Left ventricle myocardium inferior (tissue), 1 donor: ENCODE results near the gene POLA1. TPM values are rescaled to one million over a fixed set of nuclear protein-coding genes. Genes with fewer than 3 reads are reported as not detected.

Source experiments
- DNase-seq: peaks from one replicate; pipeline ENCODE4 v3.0.0-alpha.2; 2020
- H3K27ac ChIP-seq: fragments of 200-600 bp; replicated peaks from 2 replicates; pipeline ENCODE4 v1.8.0; 2021
- H3K27me3 ChIP-seq: fragments of 200-600 bp; 2 replicates; pipeline ENCODE4 v1.8.0; 2021; ENCODE audit warnings: low read depth
- H3K36me3 ChIP-seq: fragments of 200-600 bp; 2 replicates; pipeline ENCODE4 v1.8.0; 2021
- H3K4me1 ChIP-seq: fragments of 200-600 bp; 2 replicates; pipeline ENCODE4 v1.8.0; 2021
- H3K4me3 ChIP-seq: fragments of 200-600 bp; 2 replicates; pipeline ENCODE4 v1.8.0; 2021; ENCODE audit warnings: mild to moderate bottlenecking, moderate library complexity
- H3K9me3 ChIP-seq: fragments of 200-600 bp; replicated peaks from 2 replicates; pipeline ENCODE4 v1.8.0; 2021
- intact Hi-C: fragments of 100-400 bp; cut with micrococcal nuclease; formaldehyde crosslinking; loops from one replicate; pipeline ENCODE4 v1.11.0; 2022
- total RNA-seq: library from RNA; stranded (reverse); fragmentation: NEBNext Ultra II Directional; extraction: Animal tissue kit (Norgen Biotek cat#: 25700); gene quantifications from one replicate; pipeline ENCODE4 v1.2.1, GENCODE V29; 2021
- TF ChIP-seq, protein P1 (sequence below): fragments of 200-600 bp; IDR thresholded peaks from 2 replicates; pipeline ENCODE4 v1.8.0; 2021; ENCODE audit warnings: antibody characterized with exemption, mild to moderate bottlenecking, borderline replicate concordance
- donor health status: DM: no; HTN: yes; CAD: no; lungs with severe emphysema.

Gene POLA1
- total RNA-seq, 1 donor from 2014 or later, result 7.3 TPM

DNA sequence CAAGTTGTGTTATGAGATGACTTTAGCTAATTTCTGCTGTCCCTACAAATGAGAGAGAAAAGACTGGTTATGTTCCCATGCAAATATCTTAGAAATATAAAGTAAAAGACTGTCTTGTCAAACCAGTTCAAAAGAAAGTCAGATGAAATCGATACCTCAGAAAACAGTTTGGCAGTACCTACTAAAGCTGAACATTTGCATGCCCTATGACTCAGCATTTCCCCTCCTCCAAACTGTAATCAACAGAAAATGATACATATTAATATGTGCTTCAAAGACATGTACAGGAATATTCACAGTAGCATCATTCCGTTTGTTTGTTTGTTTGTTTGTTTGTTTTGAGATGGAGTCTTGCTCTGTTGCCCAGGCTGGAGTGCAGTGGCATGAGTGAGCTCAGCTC, 231.7 kb downstream of the POLA1 start:
- DNase-seq, result no peak
- no peak overlapping the region for H3K4me3 ChIP-seq
- TF ChIP-seq, protein P1, sequence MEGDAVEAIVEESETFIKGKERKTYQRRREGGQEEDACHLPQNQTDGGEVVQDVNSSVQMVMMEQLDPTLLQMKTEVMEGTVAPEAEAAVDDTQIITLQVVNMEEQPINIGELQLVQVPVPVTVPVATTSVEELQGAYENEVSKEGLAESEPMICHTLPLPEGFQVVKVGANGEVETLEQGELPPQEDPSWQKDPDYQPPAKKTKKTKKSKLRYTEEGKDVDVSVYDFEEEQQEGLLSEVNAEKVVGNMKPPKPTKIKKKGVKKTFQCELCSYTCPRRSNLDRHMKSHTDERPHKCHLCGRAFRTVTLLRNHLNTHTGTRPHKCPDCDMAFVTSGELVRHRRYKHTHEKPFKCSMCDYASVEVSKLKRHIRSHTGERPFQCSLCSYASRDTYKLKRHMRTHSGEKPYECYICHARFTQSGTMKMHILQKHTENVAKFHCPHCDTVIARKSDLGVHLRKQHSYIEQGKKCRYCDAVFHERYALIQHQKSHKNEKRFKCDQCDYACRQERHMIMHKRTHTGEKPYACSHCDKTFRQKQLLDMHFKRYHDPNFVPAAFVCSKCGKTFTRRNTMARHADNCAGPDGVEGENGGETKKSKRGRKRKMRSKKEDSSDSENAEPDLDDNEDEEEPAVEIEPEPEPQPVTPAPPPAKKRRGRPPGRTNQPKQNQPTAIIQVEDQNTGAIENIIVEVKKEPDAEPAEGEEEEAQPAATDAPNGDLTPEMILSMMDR, result no peak
- no peaks in the 10 kb centered on the region for H3K27me3 ChIP-seq
- no peak overlapping the region for H3K27ac ChIP-seq
- no peaks in the 10 kb centered on the region for H3K9me3 ChIP-seq
- intact Hi-C loops, result no loop called here
- H3K36me3 ChIP-seq, result no peaks in the 10 kb centered on the region
- no peaks in the 10 kb centered on the region for H3K4me1 ChIP-seq

DNA sequence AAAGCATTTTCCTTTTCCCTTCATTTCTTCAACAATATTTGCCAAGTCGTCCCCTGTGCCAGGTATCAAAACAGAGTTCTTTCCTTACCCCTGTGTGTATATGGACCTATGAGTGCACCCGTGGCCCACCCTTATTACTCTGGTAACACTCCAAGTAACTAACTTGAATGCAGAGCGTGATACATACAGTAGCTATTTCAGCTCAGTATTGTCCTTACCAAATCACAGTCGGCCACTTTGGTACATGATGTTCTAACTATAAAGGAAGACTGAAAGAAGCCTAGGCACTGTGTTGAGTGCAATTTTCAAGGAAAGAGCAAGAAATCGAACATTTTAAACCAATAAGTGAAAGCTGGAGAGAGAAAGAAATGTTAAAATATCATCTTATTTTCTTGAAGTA, 233.7 kb downstream of the POLA1 start:
- H3K4me3 ChIP-seq, result no peak overlapping the region
- intact Hi-C loops, result no loop called here
- no peaks in the 10 kb centered on the region for H3K9me3 ChIP-seq
- H3K27ac ChIP-seq, result no peak overlapping the region
- H3K4me1 ChIP-seq, result no peaks in the 10 kb centered on the region
- no peak for DNase-seq
- H3K27me3 ChIP-seq, result no peaks in the 10 kb centered on the region
- TF ChIP-seq, protein P1, result no peak
- H3K36me3 ChIP-seq, result no peaks in the 10 kb centered on the region

DNA sequence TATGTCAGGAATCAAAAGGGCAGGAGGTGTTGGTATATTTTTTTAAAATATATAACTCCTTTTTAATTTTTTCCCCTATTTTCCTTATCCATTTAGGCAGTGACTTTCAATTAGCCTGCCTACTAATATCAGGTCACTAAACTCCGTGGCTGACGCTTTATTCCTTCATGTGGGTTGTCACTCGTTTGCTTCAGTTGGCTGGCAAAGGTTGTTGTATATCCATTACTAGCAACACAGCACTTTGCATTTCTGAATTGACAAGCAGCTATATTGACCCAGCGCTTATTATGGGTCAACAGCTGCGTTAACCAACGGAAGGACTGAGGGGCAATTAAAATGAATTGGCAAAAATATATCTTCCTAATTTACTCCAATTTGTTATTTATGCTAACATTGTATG, 234.4 kb downstream of the POLA1 start:
- Histone ChIP-seq H3K36me3 (no peaks in the 10 kb centered on the region), H3K9me3 (no peaks in the 10 kb centered on the region), H3K27me3 (no peaks in the 10 kb centered on the region), H3K27ac (no peak overlapping the region), H3K4me3 (no peak overlapping the region), H3K4me1 (no peaks in the 10 kb centered on the region)
- no peak for DNase-seq
- TF ChIP-seq, protein P1, result no peak
- intact Hi-C loops, result no loop called here

DNA sequence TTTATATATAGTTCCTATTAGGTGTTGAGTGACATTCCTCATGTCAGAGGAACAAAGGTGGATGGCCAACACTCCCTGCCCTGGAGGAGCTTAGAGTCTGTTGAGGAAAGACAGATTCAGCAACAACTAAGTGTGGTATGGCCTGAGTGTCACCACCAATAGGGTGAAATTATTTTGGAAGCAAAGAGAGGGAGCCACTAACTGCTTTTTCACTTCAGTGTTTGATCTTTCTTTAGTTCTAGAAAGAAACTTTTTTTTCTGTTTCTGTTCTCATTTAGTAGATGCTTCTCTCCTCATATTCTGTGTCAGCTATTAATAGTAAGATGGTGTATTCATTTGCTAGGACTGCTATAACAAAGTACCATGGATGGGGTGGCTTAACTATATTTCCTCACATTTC, 240.6 kb downstream of the POLA1 start:
- no peaks in the 10 kb centered on the region for H3K4me1 ChIP-seq
- no peaks in the 10 kb centered on the region for H3K36me3 ChIP-seq
- no peak overlapping the region for H3K4me3 ChIP-seq
- TF ChIP-seq, protein P1, result no peak
- no peak overlapping the region for H3K27ac ChIP-seq
- H3K27me3 ChIP-seq, result no peaks in the 10 kb centered on the region
- H3K9me3 ChIP-seq, result no peaks in the 10 kb centered on the region
- intact Hi-C loops, result no loop called here
- DNase-seq, result no peak

DNA sequence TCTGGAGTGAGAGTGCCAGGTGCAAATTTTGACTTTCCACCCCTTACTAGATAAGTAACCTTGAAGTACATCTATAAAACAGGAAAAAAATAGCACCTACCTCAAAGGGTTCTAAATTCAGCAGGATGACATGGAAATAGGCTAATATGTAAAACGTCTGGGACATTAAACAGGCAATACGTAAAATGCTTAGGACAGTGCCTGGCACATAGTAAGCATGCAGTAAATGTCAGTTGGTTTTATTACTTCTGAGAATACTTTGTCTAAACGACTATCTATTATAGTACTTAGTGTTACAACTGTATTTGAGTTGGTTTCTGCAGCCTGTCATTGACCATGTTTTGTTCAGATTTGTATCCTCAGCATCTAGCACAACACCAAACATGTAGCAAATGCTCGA, 251.3 kb downstream of the POLA1 start:
- intact Hi-C loops, result no loop called here
- Histone ChIP-seq H3K27me3 (no peaks in the 10 kb centered on the region), H3K4me1 (no peaks in the 10 kb centered on the region), H3K36me3 (no peaks in the 10 kb centered on the region), H3K9me3 (no peaks in the 10 kb centered on the region), H3K27ac (no peak overlapping the region), H3K4me3 (no peak overlapping the region)
- TF ChIP-seq, protein P1, result no peak
- DNase-seq, result no peak

DNA sequence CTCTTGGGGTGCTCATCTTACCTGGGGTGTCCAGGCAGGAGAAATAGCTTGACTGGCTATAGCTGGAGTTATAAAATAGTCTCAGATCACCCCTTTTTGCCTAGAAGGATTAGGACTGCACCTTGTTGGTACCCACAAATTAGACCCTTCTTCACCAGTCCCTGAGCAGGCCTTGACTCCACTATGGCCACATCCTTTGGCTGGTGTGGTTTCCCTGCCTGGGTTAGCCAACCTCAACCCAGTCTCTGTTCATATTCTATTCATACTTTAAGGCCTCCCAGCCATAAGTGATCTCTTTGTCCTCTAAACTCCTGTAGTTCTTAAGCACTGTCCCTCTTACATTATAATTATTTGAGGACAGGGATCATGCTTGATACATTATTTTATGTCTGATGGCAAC, 252.7 kb downstream of the POLA1 start:
- Histone ChIP-seq H3K9me3 (no peaks in the 10 kb centered on the region), H3K36me3 (no peaks in the 10 kb centered on the region), H3K4me1 (no peaks in the 10 kb centered on the region), H3K27me3 (no peaks in the 10 kb centered on the region), H3K27ac (no peak overlapping the region), H3K4me3 (no peak overlapping the region)
- intact Hi-C loops, result no loop called here
- TF ChIP-seq, protein P1, result no peak
- DNase-seq, result no peak
